ENCODE data around the gene DDX3X.

The DDX3X gene

DNA sequence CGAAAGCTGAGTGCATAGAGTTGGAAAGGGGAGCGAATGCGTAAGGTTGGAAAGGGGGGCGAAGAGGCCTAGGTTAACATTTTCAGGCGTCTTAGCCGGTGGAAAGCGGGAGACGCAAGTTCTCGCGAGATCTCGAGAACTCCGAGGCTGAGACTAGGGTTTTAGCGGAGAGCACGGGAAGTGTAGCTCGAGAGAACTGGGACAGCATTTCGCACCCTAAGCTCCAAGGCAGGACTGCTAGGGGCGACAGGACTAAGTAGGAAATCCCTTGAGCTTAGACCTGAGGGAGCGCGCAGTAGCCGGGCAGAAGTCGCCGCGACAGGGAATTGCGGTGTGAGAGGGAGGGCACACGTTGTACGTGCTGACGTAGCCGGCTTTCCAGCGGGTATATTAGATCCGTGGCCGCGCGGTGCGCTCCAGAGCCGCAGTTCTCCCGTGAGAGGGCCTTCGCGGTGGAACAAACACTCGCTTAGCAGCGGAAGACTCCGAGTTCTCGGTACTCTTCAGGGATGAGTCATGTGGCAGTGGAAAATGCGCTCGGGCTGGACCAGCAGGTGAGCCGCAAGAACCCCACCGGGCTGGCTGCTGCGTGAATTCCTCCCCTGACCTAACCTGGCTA lies at the start of gene DDX3X:
Gene DDX3X (plus strand): TSS at position 419 of the 619 bp plus-strand sequence. CDS start 91 bp downstream, at position 510.
- TF ChIP-seq TEAD4 (IDR thresholded peaks at IDR 0.05) (0 out of 2 replicates have a peak, but pooled peaks have one; percentile 14), TAF1 (IDR thresholded peaks at IDR 0.05; ENCODE audit: low read depth) (peak; percentile 68; the same call in 1 of the 2 replicates), NFIC (IDR thresholded peaks at IDR 0.05) (no peak)

DNA sequence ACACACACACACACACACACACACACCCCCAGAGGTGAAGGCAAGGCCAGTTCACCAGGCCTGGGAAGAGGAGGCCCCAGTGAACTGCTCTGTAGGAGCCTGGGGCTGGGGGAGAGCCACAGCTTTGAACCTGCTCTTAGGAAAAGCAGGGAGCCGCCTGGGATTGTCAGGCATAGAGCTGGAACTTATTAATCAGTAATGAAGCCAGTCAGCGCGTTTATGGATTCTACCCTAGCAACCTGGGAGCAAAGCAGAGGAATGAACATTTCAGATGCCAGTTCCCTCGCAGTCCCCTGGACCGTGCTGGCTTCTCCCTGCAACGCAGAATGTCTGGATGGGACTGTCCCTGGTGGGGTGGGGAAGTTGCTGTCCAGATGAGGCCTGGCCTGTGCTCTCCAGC lies 45.3 kb upstream of the DDX3X start:
- TF ChIP-seq NFIC (IDR thresholded peaks at IDR 0.05): no peak

DNA sequence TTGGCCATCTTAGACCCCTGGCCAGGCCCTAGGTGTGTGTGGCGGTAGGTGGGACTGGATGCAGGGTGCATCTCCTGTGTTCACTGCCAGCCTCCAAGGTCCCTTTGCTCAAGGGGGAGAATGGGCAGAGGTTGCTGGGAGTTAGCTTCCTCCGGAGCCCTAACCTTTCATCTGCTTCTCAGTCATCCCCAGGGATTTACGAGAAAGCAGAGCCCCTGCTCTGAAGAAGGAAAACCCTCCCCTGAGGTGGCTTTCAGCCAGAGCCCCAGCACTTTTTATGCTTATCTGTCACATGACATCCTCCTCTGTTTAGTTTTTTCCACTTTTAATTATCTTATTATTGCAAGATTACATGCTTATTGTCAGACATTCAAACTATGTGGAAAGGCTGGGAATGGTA lies 44.9 kb upstream of the DDX3X start:
- TF ChIP-seq CREB1 (IDR thresholded peaks at IDR 0.05; ENCODE audit: low read depth): no peak
- no peak for TF ChIP-seq TCF12 (IDR thresholded peaks at IDR 0.05; ENCODE audit: low read depth)

DNA sequence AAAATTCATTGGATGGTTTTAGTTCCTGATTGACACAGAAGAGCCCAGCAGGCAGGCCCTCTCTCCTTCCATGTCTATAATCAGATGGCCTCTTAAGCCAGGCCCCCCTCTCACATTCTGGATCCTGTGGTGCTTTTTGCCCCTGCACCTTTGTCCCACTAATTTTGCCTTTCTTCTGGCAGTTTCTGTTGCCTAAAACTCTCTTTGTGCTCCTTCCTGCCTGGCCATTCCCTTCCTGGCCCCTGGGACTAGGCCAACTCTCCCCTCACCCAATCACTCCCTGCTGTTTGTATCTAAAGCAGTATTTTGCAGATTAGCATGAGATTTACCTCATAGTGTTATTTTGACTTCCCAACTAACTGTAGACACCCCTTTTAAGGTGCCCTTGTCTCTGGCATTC lies 42.7 kb upstream of the DDX3X start:
- TF ChIP-seq ZBTB7A (IDR thresholded peaks at IDR 0.05; ENCODE audit: low read depth) (no peak), EP300 (IDR thresholded peaks at IDR 0.05; ENCODE audit: borderline replicate concordance) (no peak), CEBPB (IDR thresholded peaks at IDR 0.05) (no peak), RAD21 (IDR thresholded peaks at IDR 0.05; ENCODE audit: low read depth) (no peak), TCF12 (IDR thresholded peaks at IDR 0.05; ENCODE audit: low read depth) (no peak), EGR1 (IDR thresholded peaks at IDR 0.05) (no peak), TAF1 (IDR thresholded peaks at IDR 0.05; ENCODE audit: low read depth) (no peak), YY1 (IDR thresholded peaks at IDR 0.05; ENCODE audit: low read depth) (no peak), NFIC (IDR thresholded peaks at IDR 0.05) (no peak), FOXM1 (IDR thresholded peaks at IDR 0.05; ENCODE audit: borderline replicate concordance, low read depth) (no peak), TEAD4 (IDR thresholded peaks at IDR 0.05) (no peak)
- TF ChIP-seq, protein P1, sequence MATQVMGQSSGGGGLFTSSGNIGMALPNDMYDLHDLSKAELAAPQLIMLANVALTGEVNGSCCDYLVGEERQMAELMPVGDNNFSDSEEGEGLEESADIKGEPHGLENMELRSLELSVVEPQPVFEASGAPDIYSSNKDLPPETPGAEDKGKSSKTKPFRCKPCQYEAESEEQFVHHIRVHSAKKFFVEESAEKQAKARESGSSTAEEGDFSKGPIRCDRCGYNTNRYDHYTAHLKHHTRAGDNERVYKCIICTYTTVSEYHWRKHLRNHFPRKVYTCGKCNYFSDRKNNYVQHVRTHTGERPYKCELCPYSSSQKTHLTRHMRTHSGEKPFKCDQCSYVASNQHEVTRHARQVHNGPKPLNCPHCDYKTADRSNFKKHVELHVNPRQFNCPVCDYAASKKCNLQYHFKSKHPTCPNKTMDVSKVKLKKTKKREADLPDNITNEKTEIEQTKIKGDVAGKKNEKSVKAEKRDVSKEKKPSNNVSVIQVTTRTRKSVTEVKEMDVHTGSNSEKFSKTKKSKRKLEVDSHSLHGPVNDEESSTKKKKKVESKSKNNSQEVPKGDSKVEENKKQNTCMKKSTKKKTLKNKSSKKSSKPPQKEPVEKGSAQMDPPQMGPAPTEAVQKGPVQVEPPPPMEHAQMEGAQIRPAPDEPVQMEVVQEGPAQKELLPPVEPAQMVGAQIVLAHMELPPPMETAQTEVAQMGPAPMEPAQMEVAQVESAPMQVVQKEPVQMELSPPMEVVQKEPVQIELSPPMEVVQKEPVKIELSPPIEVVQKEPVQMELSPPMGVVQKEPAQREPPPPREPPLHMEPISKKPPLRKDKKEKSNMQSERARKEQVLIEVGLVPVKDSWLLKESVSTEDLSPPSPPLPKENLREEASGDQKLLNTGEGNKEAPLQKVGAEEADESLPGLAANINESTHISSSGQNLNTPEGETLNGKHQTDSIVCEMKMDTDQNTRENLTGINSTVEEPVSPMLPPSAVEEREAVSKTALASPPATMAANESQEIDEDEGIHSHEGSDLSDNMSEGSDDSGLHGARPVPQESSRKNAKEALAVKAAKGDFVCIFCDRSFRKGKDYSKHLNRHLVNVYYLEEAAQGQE (IDR thresholded peaks at IDR 0.05; ENCODE audit: low read depth): no peak
- TF ChIP-seq, protein P2, sequence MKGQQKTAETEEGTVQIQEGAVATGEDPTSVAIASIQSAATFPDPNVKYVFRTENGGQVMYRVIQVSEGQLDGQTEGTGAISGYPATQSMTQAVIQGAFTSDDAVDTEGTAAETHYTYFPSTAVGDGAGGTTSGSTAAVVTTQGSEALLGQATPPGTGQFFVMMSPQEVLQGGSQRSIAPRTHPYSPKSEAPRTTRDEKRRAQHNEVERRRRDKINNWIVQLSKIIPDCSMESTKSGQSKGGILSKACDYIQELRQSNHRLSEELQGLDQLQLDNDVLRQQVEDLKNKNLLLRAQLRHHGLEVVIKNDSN (IDR thresholded peaks at IDR 0.05): no peak

DNA sequence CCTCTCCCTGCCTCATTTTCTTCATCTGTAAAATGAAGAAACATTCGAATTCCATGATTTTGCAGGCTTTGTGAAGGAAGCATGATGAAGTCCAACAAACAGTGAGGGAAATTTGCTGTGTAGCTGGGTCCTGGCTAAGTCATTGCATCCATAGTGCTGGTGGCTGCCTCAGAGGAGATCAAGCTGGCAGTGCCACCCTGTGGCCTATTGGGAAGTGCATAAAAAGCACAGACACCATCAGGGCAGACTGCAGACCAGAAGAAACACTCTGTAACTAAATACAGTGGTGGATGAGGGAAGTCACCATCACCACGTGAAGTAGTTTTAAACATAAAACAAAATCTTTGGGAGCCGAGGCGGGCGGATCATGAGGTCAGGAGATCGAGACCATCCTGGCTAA lies 40.7 kb upstream of the DDX3X start:
- TF ChIP-seq RAD21 (IDR thresholded peaks at IDR 0.05; ENCODE audit: low read depth) (peak; percentile 56; the same call in 1 of the 2 replicates), TEAD4 (IDR thresholded peaks at IDR 0.05) (no peak), YY1 (IDR thresholded peaks at IDR 0.05; ENCODE audit: low read depth) (no peak)

DNA sequence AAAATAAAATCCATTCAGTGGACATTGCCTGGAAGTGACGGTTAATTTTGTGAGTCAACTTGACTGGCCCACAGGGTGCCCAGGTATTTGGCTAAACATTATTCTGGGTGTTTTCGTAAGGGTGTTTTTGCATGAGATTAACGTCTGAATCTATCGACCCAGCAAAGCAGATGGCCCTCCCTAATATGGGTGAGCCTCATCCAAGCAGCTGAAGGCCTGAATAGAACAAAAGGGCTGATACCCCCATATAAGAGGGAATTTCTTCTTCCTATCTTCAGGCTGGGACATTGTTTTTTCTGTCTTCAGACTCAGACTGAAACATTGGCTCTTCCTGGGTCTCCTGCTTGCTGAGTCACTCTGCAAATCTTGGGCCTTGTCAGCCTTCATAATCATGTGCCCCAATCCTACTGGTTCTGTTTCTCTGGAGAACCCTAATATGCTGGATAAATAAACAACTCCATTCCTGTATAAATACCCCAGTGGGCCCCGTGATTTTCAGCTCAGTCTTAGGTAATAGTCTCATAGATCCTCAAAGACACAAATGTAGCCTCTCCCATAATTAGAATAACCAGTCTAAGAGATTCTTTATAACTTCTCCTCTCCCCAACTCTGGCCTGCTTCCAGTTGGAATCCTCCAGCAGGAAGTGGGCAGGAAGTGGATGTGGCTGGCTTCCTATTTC lies 33.1 kb upstream of the DDX3X start:
- TF ChIP-seq EP300 (IDR thresholded peaks at IDR 0.05; ENCODE audit: borderline replicate concordance) (no peak), FOXM1 (IDR thresholded peaks at IDR 0.05; ENCODE audit: borderline replicate concordance, low read depth) (no peak), EGR1 (IDR thresholded peaks at IDR 0.05) (no peak)
- TF ChIP-seq, protein P1 (IDR thresholded peaks at IDR 0.05; ENCODE audit: low read depth): no peak

DNA sequence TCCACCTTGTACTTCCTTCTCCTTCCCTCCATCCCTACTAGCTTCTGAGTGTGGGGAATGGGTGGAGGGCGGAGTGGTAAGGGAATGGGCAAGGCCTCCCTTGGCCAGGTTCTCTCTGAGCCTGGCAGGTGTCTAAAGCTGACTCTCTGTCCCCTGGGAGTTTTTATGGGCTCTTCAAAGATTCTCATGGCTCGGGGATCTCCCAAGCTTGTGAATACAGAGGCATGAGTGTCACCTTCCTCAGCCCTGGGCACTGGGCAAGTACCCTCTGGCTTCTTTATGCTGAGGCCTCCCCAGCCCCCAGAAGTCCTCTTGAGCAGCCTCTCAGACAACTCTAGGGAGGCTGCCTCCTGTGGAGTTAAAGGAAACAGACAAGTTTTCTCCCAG lies 32.5 kb upstream of the DDX3X start:
- TF ChIP-seq TAF1 (IDR thresholded peaks at IDR 0.05; ENCODE audit: low read depth) (no peak), ZBTB7A (IDR thresholded peaks at IDR 0.05; ENCODE audit: low read depth) (no peak), FOXM1 (IDR thresholded peaks at IDR 0.05; ENCODE audit: borderline replicate concordance, low read depth) (no peak), RAD21 (IDR thresholded peaks at IDR 0.05; ENCODE audit: low read depth) (no peak), EP300 (IDR thresholded peaks at IDR 0.05; ENCODE audit: borderline replicate concordance) (no peak), YY1 (IDR thresholded peaks at IDR 0.05; ENCODE audit: low read depth) (no peak), TCF12 (IDR thresholded peaks at IDR 0.05; ENCODE audit: low read depth) (no peak), TEAD4 (IDR thresholded peaks at IDR 0.05) (no peak), NFIC (IDR thresholded peaks at IDR 0.05) (no peak), EGR1 (IDR thresholded peaks at IDR 0.05) (no peak), CREB1 (IDR thresholded peaks at IDR 0.05; ENCODE audit: low read depth) (no peak), CEBPB (IDR thresholded peaks at IDR 0.05) (no peak)
- TF ChIP-seq, protein P1 (IDR thresholded peaks at IDR 0.05; ENCODE audit: low read depth): no peak
- TF ChIP-seq, protein P3, sequence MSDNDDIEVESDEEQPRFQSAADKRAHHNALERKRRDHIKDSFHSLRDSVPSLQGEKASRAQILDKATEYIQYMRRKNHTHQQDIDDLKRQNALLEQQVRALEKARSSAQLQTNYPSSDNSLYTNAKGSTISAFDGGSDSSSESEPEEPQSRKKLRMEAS (IDR thresholded peaks at IDR 0.05): no peak
- TF ChIP-seq, protein P2 (IDR thresholded peaks at IDR 0.05): no peak

Measured in Ishikawa (cell line).